COR-L47 (cell line): ENCODE results near the gene TOGARAM2.

ENCODE experiments used
- DNase-seq: peaks from one replicate; lab custom pipeline; 2025; lab: John Stamatoyannopoulos, UW

The TOGARAM2 gene

GRCh38 chr2:29055601-29056000, 74.5 kb downstream of the TOGARAM2 start:
- DNase-seq, result no peak

- DNase-seq, result no peak
Measured at GRCh38 chr2:29056452-29056851, 75.4 kb downstream of the TOGARAM2 start.

DNA sequence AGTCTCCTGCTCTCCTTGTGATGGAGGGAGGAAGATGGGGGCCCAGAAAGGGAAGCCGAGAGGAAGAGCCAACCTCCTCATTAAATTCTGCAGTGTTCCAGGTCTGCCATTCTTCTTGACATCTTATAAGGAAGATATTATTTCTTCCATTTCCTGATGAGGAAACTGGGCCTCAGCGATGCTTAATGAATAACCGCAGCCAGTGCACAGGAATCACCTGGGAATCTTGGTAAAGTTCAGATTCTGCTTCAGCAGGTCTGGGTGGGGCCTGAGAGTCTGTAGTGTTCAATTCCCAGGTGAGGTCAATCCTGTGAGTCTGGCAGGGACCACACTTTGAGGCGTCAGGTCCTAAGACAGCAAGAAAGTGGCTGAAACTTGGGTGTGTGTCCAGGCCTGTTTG, 75.9 kb downstream of the TOGARAM2 start:
- DNase-seq, result no peak

GRCh38 chr2:29059624-29060023, 78.5 kb downstream of the TOGARAM2 start:
- no peak for DNase-seq

GRCh38 chr2:29060441-29060840, 79.3 kb downstream of the TOGARAM2 start:
- DNase-seq, result no peak

DNA sequence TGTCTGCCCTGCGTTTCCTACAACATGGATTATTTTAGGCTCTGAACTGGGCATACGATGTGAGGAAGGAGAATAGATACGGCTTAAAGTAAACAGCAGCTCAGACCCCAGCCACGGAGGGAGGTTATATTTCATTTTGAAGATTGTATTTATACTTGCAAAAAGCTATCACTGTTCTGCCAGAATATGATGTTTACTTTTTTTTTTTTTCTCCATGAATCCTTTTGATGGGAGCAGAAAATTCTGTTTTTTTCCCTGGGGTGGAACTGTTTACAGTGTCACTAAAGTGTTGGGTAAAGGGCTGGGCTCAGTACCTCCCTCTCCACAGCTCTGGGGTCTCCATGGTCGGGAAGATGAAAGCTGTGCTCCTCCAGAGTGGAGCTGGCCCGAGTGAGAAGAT, 80.1 kb downstream of the TOGARAM2 start:
- DNase-seq, result no peak

GRCh38 chr2:29061616-29062015, 80.5 kb downstream of the TOGARAM2 start:
- DNase-seq, result no peak

DNA sequence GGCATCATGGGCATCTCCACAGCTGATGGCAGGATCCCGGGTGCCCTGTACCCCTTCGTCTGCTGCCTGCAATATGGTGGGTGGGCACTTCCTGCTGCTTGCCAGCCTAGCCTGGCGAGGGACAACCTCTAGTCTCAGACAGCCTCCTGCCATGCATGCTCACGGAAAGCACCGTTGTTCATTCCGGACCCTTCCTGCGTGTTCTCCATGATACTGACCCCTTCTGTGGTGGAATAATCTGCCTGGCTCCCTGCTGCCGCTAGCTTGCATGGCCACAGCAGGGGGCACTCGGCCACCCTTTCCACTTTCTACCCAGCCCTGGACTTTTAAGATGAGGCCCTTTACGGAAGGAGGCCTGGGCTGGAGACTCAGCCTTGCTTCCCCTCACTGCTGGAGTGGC, 81.3 kb downstream of the TOGARAM2 start:
- DNase-seq, result no peak

DNA sequence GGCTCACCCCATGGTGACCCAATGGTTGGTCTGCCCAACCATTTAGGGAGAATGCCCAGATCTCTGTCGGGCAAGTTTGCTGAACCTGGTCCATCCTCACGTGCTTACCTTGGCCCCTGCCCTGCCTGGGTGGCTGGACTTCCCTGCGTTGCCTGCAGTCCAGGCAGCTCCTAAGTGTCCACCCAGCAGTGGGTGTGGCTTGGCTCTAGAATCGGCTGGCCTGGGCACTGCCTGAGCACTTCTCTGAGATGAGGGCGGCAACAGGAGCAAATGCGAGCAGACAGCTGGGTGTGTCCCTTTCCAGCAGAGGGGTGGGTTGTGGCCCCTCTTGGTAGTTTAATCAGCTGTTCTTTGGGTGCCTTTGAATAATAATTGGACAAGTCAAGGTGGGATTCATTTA, 82.0 kb downstream of the TOGARAM2 start:
- no peak for DNase-seq

GRCh38 chr2:29063646-29064345, 82.7 kb downstream of the TOGARAM2 start:
- DNase-seq, result no peak

DNA sequence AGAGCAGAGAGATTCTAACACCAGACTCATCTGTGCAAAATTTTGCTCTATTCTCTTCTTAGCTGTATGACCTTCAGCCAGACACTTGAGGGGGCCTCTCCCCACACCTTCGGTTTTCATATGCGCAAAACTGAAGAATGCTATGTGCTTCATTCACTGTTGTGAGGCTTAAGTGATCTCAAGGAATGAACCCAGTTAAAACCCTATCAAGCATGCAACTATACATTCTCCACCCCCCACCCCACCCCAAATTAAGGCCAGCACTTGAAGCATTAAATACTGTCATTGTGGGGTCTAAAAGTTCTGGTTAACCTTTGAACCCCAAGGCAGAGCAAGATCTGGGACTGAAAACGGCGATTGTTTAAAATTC, 83.2 kb downstream of the TOGARAM2 start:
- DNase-seq, result no peak

DNA sequence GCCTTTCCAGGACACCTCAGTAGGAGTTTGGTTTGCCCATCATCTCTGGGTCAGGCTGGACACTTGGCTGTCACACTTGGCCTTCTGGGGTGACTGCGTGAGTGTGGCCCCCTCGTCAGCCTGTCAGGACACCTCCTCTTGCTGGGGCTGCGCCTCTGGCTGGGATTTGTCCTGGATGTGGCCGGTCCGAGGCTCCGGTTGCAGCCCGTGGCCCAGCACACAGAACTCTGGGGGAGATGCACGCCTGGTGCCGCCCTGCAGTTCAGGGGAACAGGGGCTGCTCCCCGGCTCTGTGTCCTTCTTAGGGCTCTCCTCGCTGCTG, 83.6 kb downstream of the TOGARAM2 start:
- DNase-seq, result no peak

GRCh38 chr2:29065068-29065811, 84.1 kb downstream of the TOGARAM2 start:
- no peak for DNase-seq

GRCh38 chr2:29066271-29066860, 85.3 kb downstream of the TOGARAM2 start:
- DNase-seq, result no peak

- no peak for DNase-seq
Measured at GRCh38 chr2:29066997-29067605, 86.0 kb downstream of the TOGARAM2 start.

DNA sequence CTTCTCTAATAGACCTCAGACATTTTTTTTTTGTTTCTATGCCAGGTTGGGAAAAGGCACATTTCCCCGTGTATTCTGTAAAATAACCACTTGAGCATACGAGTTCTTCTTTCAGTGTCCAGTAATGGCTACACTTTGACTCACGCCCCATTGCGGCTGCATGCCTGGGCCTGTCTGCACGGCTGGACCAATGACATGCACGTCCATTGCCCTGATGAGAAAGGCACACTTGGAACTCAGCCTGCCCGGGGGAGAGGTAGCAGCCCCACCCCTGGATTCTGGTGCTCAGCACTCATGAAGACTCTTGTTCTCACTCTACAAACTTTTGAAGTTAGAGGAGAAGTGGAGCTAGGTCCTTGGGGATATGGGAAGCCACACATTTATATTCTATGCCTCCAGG, 87.4 kb downstream of the TOGARAM2 start:
- DNase-seq, result no peak

- DNase-seq, result no peak
Measured at GRCh38 chr2:29070526-29070925, 89.4 kb downstream of the TOGARAM2 start.

- no peak for DNase-seq
Measured at GRCh38 chr2:29071032-29071975, 90.2 kb downstream of the TOGARAM2 start.

- no peak for DNase-seq
Measured at GRCh38 chr2:29072251-29072650, 91.2 kb downstream of the TOGARAM2 start.

DNA sequence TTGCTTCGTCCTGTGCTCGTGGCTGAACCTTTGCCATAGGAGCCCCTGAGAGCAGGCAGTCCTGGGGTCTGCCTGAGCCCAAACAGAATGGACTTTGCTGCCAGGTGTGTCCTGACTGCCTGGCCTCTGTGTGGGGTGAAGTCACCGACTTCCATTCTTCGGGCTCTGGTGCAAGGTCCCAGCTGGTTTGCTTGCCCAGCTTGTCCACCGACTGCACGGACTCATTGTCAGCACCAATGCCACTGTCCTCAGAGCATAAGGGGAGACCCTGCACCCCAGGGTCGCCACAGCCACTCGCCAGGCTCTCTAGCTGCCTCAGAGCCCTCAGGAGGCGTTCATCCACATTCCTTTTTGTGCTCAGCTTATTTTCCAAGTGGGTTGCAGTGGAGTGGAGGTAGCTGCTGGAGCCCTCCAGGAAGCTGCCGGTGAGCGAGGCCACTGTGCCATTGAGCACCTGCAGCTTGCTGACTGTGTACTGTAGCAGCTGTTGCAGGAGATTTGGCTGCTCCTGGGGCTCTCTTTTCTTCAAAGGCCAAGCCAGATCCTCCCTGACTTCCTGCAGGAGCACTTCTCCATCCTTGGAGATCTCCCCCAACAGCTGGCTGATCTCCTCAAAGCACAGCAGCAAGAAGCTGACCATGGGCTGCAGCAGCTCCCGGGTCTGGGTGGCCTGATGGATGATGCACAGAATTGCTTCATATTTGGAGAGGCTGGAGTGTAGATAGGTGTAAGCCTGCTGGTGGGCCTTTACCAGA, 92.0 kb downstream of the TOGARAM2 start:
- DNase-seq, result no peak

GRCh38 chr2:29073933-29074332, 92.8 kb downstream of the TOGARAM2 start:
- DNase-seq, result no peak
